Nephron (organoid): Measurements from ENCODE around the gene TSEN2.

Experiments used
- H3K27ac Mint-ChIP-seq, 3 experiments: 2 replicates each; pipeline ENCODE4 v1.8.0; 2020; ENCODE audit warnings: mixed read lengths in 3 of 3, mild to moderate bottlenecking in 2 of 3, moderate library complexity in 1 of 3
- H3K27me3 Mint-ChIP-seq: 2 replicates; pipeline ENCODE4 v1.8.0; 2021; ENCODE audit warnings: low read depth, mild to moderate bottlenecking, moderate library complexity, mixed read lengths
- H3K36me3 Mint-ChIP-seq: 2 replicates; pipeline ENCODE4 v1.8.0; 2020; ENCODE audit warnings: low read depth, mixed read lengths
- H3K4me1 Mint-ChIP-seq: 2 replicates; pipeline ENCODE4 v1.8.0; 2020; ENCODE audit warnings: mixed read lengths
- H3K4me3 Mint-ChIP-seq, 3 experiments: 2 replicates each; pipeline ENCODE4 v1.8.0; 2020; ENCODE audit warnings: mild to moderate bottlenecking in 3 of 3, mixed read lengths in 3 of 3, moderate library complexity in 2 of 3
- H3K9me3 Mint-ChIP-seq: 2 replicates; pipeline ENCODE4 v1.8.0; 2020; ENCODE audit warnings: mixed read lengths
- TF ChIP-seq, protein P1 (sequence below), 3 experiments: fragments of 200-600 bp; sonication (generic); IDR thresholded peaks; one replicate each; pipeline ENCODE4 v1.5.0; 2021; ENCODE audit warnings: antibody characterized with exemption in 3 of 3; ENCODE audit not compliant: unreplicated experiment in 3 of 3

TSEN2 gene

GRCh38 chr3:12560505-12561190 lies 76.4 kb downstream of the TSEN2 start:
- peaks cover 11% of the 10 kb centered on the region for H3K36me3 Mint-ChIP-seq

DNA sequence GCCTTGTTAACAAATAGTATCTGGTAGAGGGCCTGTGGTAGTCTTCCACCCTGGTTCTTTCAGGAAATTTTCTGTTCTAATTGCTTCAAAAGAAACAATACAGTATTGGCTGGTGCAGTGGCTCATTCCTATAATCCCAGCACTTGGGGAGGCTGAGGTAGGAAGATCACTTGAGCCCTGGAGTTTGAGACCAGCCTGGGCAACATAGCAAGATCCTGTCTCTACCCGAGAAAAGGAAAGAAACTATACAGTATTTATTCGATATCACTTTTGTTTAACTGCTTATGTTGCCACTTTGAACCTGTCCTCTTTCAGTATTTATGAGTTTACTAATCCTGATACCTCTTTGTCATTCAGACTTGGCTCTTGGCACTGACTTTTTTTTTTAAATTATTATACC lies 77.1 kb downstream of the TSEN2 start:
- H3K36me3 Mint-ChIP-seq, result peaks cover 17% of the 10 kb centered on the region
- TF ChIP-seq, protein P1, sequence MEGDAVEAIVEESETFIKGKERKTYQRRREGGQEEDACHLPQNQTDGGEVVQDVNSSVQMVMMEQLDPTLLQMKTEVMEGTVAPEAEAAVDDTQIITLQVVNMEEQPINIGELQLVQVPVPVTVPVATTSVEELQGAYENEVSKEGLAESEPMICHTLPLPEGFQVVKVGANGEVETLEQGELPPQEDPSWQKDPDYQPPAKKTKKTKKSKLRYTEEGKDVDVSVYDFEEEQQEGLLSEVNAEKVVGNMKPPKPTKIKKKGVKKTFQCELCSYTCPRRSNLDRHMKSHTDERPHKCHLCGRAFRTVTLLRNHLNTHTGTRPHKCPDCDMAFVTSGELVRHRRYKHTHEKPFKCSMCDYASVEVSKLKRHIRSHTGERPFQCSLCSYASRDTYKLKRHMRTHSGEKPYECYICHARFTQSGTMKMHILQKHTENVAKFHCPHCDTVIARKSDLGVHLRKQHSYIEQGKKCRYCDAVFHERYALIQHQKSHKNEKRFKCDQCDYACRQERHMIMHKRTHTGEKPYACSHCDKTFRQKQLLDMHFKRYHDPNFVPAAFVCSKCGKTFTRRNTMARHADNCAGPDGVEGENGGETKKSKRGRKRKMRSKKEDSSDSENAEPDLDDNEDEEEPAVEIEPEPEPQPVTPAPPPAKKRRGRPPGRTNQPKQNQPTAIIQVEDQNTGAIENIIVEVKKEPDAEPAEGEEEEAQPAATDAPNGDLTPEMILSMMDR (IDR thresholded peaks at IDR 0.05; ENCODE audit: unreplicated experiment in 3 of 3), result no peak
- peak overlapping the region in 1 of 3 experiments; percentile 21 for H3K4me3 Mint-ChIP-seq
- H3K9me3 Mint-ChIP-seq, result peaks cover 11% of the 10 kb centered on the region
- H3K27ac Mint-ChIP-seq, result peak overlapping the region in 2 of 3 experiments; percentile 32 to 70
- peaks cover 60% of the 10 kb centered on the region for H3K4me1 Mint-ChIP-seq
- H3K27me3 Mint-ChIP-seq, result no peaks in the 10 kb centered on the region

More at GRCh38 chr3:12560505-12561190, 76.4 kb downstream of the TSEN2 start:
- Mint-ChIP-seq H3K27ac (peak overlapping the region; percentile 32 to 70 (median 39)), H3K9me3 (peaks cover 6% of the 10 kb centered on the region), H3K27me3 (no peaks in the 10 kb centered on the region), H3K4me3 (peak overlapping the region; percentile 3 to 19 (median 12)), H3K4me1 (peaks cover 60% of the 10 kb centered on the region)
- TF ChIP-seq, protein P1 (IDR thresholded peaks at IDR 0.05; ENCODE audit: unreplicated experiment in 3 of 3), result no peak

- Mint-ChIP-seq H3K36me3 (peaks cover 25% of the 10 kb centered on the region), H3K4me3 (peak overlapping the region in 1 of 3 experiments; percentile 26), H3K4me1 (peaks cover 59% of the 10 kb centered on the region), H3K27ac (peak overlapping the region; percentile 64 to 96 (median 85)), H3K9me3 (peaks cover 15% of the 10 kb centered on the region), H3K27me3 (no peaks in the 10 kb centered on the region)
- TF ChIP-seq, protein P1 (IDR thresholded peaks at IDR 0.05; ENCODE audit: unreplicated experiment in 3 of 3), result no peak
These were observed 78.2 kb downstream of the TSEN2 start for GRCh38 chr3:12562451-12562850.

GRCh38 chr3:12566976-12567375 lies 82.7 kb downstream of the TSEN2 start:
- Mint-ChIP-seq H3K4me3 (no peak overlapping the region), H3K4me1 (peaks cover 19% of the 10 kb centered on the region), H3K27ac (no peak overlapping the region), H3K27me3 (no peaks in the 10 kb centered on the region), H3K36me3 (peaks cover 66% of the 10 kb centered on the region), H3K9me3 (peaks cover 15% of the 10 kb centered on the region)
- TF ChIP-seq, protein P1 (IDR thresholded peaks at IDR 0.05; ENCODE audit: unreplicated experiment in 3 of 3), result no peak

GRCh38 chr3:12568747-12569146 lies 84.5 kb downstream of the TSEN2 start:
- Mint-ChIP-seq H3K9me3 (peaks cover 15% of the 10 kb centered on the region), H3K4me1 (peaks cover 5% of the 10 kb centered on the region), H3K36me3 (peaks cover 76% of the 10 kb centered on the region), H3K4me3 (no peak overlapping the region), H3K27ac (peak overlapping the region in 1 of 3 experiments; percentile 41), H3K27me3 (no peaks in the 10 kb centered on the region)
- TF ChIP-seq, protein P1 (IDR thresholded peaks at IDR 0.05; ENCODE audit: unreplicated experiment in 3 of 3), result no peak

DNA sequence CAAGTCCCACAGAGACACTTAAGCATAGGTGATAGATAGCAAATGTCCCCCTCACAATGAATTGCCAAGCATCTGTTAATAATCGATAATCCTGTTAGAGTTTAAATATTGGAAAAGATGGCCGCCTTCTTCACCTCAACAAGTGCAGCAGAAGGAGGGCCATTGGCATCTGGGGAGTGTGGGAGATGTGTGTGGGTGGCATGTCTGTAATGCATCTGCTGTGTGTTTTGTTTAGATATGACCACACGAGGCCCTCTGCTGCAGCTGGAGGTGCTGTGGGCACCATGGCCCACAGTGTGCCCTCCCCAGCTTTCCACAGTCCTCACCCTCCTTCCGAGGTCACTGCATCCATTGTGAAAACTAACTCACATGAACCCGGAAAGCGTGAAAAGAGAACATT lies 85.6 kb downstream of the TSEN2 start:
- H3K4me1 Mint-ChIP-seq, result peaks cover under 1% of the 10 kb centered on the region
- peaks cover 80% of the 10 kb centered on the region for H3K36me3 Mint-ChIP-seq
- no peak overlapping the region for H3K4me3 Mint-ChIP-seq
- H3K27me3 Mint-ChIP-seq, result no peaks in the 10 kb centered on the region
- peak overlapping the region in 2 of 3 experiments; percentile 16 to 74 for H3K27ac Mint-ChIP-seq
- peaks cover 13% of the 10 kb centered on the region for H3K9me3 Mint-ChIP-seq
- TF ChIP-seq, protein P1 (IDR thresholded peaks at IDR 0.05; ENCODE audit: unreplicated experiment in 3 of 3), result no peak
